HTR-8/SVneo (cell line): ENCODE measurements around the gene RRBP1.
A peak's percentile ranks its signal among the peaks of the same experiment; 100 is the strongest.

Source experiments
- DNase-seq: peaks from one replicate; pipeline ENCODE4 v3.0.0; 2011; ENCODE audit warnings: low spot score, mixed read lengths; ENCODE audit not compliant: insufficient read length
- FAIRE-seq: peaks from 2 replicates; lab custom pipeline; 2011; peaks lifted over from hg19 to GRCh38; lab: Jason Lieb, UNC

Gene RRBP1

DNA sequence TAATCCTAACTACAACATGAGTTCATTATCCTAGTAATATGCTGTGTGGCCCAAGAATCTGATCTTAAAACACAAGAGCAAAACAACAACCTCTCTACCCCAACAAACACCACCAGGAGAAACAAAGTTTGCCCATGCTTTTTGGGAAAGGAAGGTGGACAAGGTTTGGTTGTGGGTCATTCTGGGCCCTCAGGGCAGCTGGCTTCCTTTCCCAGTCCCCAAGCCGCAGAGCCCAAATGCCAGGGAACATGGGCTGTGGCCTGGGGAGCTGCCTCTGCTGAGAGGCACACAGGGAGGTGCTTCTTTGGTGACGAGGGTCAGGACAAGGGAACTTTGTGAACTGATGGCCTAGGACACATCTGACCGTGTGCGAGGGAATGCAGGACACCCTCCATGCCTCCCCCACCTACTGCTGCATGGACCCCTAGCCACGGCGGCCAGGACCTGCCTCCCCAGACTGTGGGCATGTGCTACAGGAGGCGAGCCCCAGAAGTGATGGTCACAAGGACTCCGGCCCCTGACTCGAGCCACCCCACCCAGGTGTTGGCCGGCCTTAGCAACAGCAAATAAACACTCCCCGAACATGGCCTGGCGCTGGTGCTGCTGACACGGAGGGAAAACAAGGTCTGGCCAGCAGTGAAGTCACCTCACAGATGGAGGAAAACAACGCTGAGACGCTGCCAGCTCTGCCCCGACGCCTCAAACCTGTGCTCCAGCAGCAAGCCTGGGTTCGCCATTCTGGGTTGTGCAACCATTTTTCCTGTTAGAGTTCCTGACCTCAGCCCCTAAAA, 55.6 kb downstream of the RRBP1 start:
- DNase-seq (no peak), FAIRE-seq (no peak)

GRCh38 chr20:17625246-17626051, 56.6 kb downstream of the RRBP1 start:
- FAIRE-seq, result no peak
- DNase-seq, result no peak

DNA sequence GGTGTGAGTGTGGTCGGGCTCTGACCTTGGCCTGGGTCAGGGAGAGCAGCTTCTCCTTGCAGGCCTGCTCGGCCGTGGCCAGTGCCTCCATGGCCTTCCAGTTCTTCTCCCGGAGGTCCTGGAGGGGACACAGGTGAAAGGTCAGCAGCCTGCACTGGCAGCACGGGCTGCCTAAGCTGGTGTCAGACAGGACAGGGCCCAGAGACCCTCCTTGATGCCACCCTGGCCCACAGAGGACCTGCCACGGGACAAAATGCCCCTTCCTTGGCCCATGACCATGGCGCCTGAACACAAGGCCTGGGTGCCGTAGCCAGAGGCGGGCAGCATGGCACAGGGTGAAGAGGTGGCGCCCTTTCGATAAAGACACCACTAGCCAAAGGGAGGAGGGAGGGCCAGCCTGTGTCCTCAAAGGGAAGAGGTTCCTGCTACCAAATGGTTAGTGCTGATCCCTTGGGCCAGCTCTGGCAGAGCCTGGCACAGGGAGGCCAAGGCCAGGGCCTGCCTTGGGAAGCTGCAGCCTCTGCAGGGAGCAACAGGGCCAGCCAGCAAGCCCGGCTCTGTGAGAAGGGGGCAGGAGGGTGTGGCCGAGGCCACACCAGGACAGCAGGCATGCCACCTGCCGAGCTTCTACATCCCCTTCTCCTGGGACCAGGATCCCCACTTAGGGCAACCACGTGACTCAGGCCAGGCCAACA, 57.3 kb downstream of the RRBP1 start:
- FAIRE-seq, result no peak

DNA sequence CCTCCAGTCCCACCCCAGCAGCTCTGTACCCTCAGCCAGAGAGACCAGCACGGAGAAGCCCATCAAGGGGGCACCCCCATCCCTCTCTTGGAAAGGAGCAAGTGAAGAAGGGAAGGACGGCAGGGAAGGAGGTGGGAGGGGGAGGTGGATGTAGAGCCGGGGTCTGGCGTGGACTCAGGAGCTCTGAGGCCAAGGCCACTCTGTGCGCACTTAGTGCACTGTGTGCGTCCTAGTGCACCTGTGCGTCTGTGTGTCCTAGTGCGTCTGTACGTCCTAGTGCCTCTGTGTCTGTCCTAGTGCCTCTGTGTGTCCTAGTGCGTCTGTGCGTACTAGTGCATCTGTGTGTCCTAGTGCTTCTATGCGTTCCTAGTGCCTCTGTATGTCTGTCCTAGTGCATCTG, 58.0 kb downstream of the RRBP1 start:
- FAIRE-seq (no peak), DNase-seq (no peak)

More for the DNA sequence above, 57.3 kb downstream of the RRBP1 start:
- no peak for DNase-seq

DNA sequence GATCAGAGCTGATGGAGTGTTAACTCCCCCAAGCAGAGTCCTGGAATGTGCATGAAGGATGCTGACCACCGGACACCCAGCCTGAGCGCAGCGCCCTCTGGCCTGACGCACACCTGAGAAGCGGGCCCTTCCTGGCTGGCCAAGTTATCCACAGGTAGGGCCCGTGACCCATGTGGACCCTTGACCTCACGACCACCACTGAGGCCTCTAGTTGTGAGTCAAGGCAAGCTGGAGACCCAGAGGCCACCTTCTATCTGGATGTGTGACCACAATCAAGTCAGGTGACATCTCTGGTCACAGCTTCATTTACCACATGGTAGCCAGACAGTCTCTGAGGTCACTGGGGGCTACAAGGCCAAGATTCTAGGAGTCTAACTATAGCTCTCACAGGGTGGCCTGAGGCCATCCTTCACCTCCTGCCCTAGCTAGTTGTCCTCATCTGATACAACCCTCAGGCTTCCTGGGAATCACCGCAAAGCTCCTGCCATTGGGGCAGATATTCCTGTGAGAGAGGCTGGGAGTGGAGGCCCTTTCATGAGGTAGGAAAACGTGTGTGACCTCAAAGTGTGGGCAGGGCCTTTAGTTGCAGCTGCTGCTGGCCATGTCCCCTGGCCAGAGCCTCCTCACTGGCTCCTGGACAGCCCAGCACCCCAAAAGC, 59.1 kb downstream of the RRBP1 start:
- DNase-seq (no peak), FAIRE-seq (no peak)

DNA sequence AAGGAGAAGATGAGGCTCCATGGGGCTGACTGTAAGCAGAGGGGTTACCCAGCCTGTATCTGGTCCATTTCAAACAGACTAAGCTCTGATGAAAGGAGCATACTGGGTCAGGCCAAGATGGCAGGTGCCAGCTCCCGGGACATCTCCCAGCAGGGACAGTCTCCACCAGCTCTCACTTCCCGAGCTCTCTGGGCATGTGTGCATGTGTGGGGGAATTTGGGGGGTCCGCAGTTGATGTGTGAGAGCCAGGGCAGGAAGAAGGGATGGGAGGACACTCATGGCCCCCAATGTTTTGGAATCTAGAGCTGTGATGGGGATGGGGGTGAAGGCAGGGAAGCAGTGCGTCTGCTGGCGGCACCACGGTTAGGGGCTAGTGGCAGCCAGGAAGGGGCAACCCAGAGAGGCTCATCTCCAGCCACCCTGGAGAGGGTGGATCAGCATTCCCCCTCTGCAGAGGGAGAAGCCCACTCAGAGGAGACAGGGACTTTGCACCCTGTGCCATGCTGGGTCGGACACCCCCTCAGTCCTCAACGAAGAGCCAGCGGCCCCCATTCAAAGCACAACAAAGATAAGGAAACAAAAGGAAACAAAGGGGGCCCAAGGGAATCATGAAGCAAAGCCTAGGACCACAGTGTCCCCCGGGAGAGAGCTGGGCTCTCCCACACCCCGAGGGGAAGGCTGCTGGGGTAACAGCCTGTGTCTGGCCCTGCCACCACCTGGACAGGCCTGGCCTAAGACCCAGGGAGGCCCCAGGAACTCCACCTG, 59.8 kb downstream of the RRBP1 start:
- DNase-seq (no peak), FAIRE-seq (no peak)

- DNase-seq, result no peak
- no peak for FAIRE-seq
These were observed 60.6 kb downstream of the RRBP1 start for GRCh38 chr20:17621229-17621968.

GRCh38 chr20:17620371-17621228, 61.4 kb downstream of the RRBP1 start:
- no peak for FAIRE-seq

GRCh38 chr20:17619351-17620093, 62.5 kb downstream of the RRBP1 start:
- FAIRE-seq (no peak), DNase-seq (no peak)

More at GRCh38 chr20:17620371-17621228, 61.4 kb downstream of the RRBP1 start:
- DNase-seq, result no peak

DNA sequence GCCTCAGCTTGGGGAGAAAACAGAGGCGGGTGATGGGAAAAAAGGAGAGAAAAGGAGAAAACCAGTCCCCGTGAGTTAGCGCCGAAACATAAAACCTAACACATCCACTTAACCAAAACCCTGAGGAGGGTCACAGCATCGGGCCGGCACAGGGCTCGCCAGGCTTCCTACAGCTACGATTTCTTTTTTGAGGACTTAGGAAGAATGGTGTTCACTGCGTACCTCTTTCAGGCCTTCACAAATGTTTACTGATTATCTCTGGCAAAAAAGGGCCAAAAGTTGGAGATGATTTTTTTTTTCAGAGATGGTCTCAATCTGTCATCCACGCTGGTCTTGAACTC, 63.4 kb downstream of the RRBP1 start:
- FAIRE-seq, result no peak
- no peak for DNase-seq

- FAIRE-seq, result no peak
- no peak for DNase-seq
These were observed 64.0 kb downstream of the RRBP1 start for GRCh38 chr20:17617868-17618672.

DNA sequence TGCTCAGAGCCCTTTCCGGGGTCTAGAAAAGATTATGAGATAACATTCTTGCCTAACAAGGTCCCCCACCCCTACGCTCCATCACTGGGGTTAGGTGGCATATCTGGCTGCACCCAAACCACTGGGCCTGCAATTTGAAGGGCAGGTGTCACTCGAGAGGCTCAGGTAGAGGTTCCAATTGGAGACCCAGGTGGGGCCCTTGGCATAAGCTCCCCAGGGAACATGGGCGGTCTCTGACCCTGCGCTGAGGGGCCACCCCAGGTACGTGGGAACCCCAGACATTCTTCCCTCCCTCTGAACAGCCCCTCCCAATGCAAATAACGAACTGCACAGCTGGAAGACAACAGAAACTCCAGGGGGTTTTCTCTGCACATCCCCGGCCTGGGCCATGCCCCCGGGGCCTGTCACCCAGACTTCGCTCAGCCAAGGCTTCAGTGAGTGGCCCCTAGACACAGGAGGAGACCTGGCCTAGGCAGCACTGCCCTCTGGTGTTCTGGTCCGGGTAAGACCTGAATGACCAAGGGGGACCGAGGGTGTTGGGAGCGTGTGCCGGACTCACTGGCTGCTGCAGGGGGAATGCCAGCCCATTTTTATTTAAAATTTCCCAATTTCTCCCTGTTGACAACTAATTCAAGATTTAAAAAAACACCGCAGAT, 64.7 kb downstream of the RRBP1 start:
- FAIRE-seq, result no peak
- peak; percentile 69 for DNase-seq

DNA sequence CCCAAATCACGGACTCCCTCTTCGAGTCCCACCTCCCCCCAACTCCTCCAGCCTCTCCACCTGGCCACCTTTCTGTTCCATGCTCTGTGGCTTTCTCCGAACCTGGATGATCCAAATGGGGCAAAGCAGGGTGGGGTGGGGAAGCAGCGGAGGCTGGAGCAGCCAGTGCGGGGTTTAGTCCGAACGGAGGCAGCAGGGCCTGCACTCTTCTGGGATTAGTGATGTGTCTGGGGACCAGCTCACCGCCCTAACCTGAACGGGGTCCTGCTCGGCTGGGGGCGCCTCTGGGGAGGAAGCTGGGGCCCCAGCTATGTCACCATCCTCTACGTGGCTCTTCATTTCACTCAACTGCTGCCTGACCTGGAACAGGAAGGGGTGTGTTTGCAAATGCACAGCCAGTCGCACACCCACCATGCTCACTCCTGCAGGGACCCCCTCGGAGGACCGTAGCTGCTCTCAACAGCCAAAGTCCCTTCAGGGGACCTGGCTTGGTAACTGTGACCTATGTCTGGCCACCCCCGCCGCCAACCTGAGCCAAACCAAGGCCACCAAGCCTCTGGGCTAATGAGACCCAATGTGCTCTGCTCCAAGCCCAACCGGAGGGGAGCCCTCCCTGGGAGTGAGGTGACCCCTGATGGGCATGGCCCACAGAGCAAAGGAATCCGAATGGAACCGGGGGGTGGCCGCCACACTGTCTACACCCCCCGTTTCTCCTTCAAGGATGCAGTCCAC, 65.4 kb downstream of the RRBP1 start:
- DNase-seq (no peak), FAIRE-seq (no peak)

DNA sequence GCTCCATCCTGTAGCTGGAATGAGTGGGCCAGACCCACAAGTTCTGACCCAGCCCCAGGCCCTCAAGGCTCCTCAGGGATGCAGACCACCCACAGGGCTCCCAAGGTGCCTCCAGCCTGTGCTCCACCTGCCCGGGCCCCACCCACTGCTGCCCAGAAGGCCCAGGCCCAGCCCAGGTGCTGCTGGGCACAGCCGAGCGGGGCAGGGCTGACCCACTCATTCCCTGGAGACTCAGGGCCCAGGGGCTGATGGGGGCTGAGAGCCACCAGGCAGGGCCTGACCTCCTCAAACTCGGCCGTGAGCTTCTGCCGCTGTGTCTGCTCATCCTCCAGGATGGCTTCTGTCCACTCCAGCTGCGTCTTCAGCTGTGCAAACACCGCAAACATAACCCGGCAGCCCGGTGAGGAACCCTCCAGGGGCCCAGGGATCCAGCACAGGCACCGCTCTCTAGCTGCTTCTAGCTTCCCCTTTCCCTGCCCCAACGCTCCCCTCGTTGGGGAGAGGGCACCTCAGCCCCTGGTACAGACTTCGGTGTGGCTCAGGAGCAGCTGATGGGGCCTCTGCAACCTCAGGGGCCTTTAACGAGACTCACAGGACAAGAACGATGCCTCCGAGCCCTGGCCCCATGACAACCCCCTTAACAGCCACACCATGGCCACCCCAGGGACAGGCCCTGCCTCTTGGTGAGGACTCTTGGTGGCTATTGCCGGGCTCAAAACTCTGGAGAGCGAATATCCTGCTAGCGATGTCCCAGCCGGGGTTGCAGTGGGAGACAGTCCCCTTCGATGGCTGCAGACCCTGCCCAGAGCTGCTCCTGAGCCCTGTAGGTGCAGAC, 66.2 kb downstream of the RRBP1 start:
- no peak for DNase-seq
- no peak for FAIRE-seq
